ENCODE data around the gene PPDPF.

DNA sequence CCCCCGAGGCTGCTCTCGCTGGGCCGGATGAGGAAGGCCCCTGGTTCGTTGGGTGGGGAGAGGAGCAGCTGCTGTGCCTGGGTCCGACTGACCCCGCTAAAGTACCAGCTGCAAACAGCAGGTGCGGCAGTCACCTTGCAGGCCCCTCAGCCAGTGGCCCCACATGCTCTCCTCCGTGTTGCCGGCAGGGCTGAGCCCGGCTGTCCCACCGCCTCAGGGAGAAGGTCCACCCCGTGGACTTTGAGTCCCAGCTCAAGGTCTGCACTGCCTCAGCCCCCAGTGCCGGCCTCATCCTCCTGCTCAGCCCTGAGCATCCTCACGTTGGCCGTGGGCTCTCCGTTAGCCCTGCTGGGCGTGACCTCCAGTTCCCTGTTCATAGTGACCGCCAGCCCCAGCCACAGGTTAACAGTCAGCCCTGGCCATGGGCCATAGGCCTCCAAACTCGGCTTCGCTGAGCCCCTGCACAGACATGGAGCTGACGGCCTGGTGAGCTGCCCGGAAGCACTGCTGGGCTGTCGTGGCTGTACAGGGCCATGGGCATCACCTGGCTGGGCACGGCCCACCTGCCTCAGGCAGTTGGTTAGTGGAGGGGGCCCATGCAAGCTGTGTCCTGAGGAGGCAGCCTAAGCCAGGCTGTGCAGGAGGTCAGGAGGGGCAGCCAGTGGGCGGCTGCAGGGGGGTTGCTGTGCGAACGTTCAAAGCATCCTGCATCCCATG is 23.8 kb downstream of the PPDPF start:
- TF ChIP-seq CHD2 (IDR thresholded peaks at IDR 0.05; ENCODE audit: low read length, partially characterized antibody) (no peak), POLR2A (IDR thresholded peaks at IDR 0.05; ENCODE audit: low read length) (no peak)

All from A549 (cell line).